ENCODE results near the gene CHFR. TPM values are rescaled to one million over a fixed set of nuclear protein-coding genes. Genes with fewer than 3 reads are reported as not detected.

The CHFR gene
- 29.7 TPM for total RNA-seq

DNA sequence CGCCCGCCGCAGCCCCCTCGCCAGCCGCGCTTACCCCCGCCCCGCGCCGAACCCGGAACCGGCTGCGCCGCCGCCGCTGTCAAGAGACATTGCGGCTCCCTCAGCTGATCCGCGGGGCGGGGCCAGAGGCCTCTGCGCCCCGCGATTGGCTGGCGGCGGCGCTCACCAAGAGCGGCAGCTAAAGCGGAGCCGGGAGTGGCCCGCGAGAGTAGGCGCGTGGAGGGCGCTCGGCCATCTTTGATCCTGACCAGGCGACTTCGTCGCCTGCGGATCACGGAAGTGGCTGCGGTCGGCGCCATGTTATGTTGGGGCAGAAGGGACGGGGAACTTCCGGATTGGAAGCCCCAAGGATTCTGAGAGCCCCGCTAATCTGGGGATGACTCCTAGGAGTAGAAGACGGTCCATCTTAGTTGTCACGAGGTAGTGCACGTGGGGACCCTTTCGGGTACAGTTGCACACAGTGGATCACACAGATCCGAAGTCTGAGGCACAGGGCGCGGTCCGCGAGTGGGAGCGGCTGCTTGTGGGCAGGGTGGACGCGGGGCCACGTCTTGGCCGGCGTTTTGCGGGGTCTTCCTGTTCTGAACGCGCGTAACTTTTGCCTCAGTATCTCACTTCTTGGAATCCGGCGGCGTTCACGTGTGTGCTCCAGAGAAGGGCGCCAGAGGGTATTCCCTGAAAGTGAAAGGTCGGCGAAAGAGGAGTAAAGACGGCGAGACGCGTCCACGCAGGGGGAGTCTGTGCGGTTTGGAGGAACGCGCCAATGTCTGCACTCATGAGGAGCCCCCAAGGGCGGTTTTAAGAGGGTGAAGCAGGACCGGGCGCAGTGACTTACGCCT lies at the start of gene CHFR:
Gene CHFR, minus strand, starts transcription at position 93 of the 839 bp plus-strand sequence. CDS start 277 bp downstream, outside the sequence.

DNA sequence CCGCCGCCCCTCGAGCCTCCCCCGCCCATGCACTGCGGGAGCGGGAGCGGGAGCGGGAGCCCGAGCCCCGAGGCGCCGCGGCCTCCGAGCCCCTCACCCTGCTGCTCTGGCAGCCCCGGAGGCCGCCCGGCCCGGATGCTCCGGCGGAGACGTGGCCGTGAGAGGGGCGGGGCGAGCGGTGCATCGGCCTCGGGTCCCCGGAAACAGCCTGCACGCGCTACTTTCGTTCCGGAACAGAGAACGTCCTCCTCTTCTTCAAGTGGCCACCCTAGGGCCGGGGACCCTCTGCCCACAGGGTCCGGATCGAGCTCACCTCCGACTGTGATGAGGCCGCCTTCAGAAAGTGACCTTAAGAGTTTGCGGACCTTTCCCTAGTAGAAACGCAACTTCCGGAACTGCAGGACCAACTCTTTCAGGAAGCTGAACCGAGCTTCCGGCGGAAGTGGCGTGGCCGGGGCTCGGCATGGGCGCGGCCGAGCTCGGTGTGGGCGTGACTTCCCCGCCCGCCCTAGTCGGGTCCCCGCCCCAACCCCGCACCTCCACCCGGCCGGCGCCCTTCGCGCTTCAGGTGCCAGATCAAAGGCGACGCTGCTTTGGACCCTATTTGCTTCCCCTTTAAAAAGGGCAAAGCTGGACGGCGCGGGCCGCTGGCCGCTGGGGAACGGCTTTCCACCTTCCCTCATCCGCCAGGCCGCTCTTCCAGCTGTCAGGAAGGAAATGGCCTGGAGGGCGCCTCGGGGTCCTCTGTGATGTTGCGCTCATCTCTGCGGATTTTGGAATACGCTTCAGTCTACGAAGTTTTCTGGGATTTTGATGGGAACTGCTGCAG lies 58.5 kb downstream of the CHFR start, which contains the start of gene GOLGA3:
Gene GOLGA3, minus strand, starts transcription at position 164 of the 829 bp plus-strand sequence. CDS start 6,741 bp downstream, outside the sequence.

Other genes with a start within 250 kb of the CHFR start
- 79.2 TPM for gene POLE, start 200.3 kb downstream of the CHFR start, total RNA-seq
- gene PXMP2, start 200.0 kb downstream of the CHFR start, total RNA-seq: 58.0 TPM
- gene PGAM5, start 176.8 kb downstream of the CHFR start, total RNA-seq: 28.4 TPM
- gene ANKLE2, start 125.8 kb downstream of the CHFR start, total RNA-seq: 47.8 TPM
- gene GOLGA3, start 58.7 kb downstream of the CHFR start, total RNA-seq: 44.4 TPM
- 18.9 TPM for gene ZNF605, start 68.7 kb upstream of the CHFR start, total RNA-seq
- 24.6 TPM for gene ZNF26, start 98.8 kb upstream of the CHFR start, total RNA-seq
- 55.1 TPM for gene ZNF84, start 149.9 kb upstream of the CHFR start, total RNA-seq
- 23.3 TPM for gene ZNF140, start 193.3 kb upstream of the CHFR start, total RNA-seq
- gene ZNF891, start 242.7 kb upstream of the CHFR start, total RNA-seq: 4.4 TPM
- 31.8 TPM for gene ZNF10, start 243.0 kb upstream of the CHFR start, total RNA-seq

All from metanephros (tissue), 1 donor.